HL-60 (cell line): ENCODE results near the gene MIF.
"Not testable (repeated sequence)": the region's sequence is repeated elsewhere in the genome, so short reads cannot be mapped to it uniquely, and the experiment has no call there.

ENCODE experiments used
- GABPA ChIP-seq: IDR thresholded peaks from 2 replicates; pipeline ENCODE4 v1.6.1; 2012; ENCODE audit warnings: low read depth
- TF ChIP-seq, protein P1 (sequence below): IDR thresholded peaks from one replicate; pipeline ENCODE4 v1.5.1; 2011; ENCODE audit warnings: low read length, control low read depth, inconsistent platforms; ENCODE audit not compliant: insufficient read depth
- TF ChIP-seq, protein P2 (sequence below): IDR thresholded peaks from 2 replicates; pipeline ENCODE4 v1.6.1; 2012; ENCODE audit warnings: low read depth; ENCODE audit not compliant: insufficient replicate concordance

DNA sequence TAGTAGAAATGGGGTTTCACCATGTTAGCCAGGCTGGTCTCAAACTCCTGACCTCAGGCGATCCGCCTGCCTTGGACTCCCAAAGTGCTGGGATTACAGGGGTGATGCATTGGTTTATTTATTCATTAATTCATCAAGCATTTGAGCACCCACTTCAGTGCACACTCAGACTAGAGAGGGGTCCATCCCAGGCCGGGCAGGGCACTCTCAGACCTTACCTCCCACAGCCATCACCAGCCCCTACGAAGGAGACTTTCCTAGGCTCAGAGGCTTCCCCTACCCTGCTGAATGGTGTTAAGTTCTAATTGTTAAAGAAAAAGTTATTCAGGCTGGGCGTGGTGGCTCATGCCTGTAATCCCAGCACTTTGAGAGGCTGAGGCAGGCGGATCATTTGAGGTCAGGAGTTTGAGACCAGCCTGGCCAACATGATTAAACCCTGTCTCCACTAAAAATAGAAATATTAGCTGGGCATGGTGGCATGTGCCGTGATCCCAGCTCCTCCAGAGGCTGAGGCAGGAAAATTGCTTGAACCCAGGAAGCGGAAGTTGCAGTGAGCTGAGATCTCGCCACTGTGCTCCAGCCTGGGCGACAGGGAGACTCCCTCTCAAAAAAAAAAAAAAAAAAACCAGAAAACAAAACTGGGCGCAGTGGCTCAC, 29.6 kb upstream of the MIF start:
- TF ChIP-seq, protein P1, sequence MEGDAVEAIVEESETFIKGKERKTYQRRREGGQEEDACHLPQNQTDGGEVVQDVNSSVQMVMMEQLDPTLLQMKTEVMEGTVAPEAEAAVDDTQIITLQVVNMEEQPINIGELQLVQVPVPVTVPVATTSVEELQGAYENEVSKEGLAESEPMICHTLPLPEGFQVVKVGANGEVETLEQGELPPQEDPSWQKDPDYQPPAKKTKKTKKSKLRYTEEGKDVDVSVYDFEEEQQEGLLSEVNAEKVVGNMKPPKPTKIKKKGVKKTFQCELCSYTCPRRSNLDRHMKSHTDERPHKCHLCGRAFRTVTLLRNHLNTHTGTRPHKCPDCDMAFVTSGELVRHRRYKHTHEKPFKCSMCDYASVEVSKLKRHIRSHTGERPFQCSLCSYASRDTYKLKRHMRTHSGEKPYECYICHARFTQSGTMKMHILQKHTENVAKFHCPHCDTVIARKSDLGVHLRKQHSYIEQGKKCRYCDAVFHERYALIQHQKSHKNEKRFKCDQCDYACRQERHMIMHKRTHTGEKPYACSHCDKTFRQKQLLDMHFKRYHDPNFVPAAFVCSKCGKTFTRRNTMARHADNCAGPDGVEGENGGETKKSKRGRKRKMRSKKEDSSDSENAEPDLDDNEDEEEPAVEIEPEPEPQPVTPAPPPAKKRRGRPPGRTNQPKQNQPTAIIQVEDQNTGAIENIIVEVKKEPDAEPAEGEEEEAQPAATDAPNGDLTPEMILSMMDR, result not testable (repeated sequence)
- TF ChIP-seq GABPA, result not testable (repeated sequence)
- TF ChIP-seq, protein P2, sequence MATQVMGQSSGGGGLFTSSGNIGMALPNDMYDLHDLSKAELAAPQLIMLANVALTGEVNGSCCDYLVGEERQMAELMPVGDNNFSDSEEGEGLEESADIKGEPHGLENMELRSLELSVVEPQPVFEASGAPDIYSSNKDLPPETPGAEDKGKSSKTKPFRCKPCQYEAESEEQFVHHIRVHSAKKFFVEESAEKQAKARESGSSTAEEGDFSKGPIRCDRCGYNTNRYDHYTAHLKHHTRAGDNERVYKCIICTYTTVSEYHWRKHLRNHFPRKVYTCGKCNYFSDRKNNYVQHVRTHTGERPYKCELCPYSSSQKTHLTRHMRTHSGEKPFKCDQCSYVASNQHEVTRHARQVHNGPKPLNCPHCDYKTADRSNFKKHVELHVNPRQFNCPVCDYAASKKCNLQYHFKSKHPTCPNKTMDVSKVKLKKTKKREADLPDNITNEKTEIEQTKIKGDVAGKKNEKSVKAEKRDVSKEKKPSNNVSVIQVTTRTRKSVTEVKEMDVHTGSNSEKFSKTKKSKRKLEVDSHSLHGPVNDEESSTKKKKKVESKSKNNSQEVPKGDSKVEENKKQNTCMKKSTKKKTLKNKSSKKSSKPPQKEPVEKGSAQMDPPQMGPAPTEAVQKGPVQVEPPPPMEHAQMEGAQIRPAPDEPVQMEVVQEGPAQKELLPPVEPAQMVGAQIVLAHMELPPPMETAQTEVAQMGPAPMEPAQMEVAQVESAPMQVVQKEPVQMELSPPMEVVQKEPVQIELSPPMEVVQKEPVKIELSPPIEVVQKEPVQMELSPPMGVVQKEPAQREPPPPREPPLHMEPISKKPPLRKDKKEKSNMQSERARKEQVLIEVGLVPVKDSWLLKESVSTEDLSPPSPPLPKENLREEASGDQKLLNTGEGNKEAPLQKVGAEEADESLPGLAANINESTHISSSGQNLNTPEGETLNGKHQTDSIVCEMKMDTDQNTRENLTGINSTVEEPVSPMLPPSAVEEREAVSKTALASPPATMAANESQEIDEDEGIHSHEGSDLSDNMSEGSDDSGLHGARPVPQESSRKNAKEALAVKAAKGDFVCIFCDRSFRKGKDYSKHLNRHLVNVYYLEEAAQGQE, result not testable (repeated sequence)
